HCT116 (cell line): ENCODE measurements around the gene GPC5.

ENCODE experiments used
- CEBPB ChIP-seq: IDR thresholded peaks from 2 replicates; pipeline ENCODE4 v1.6.1; 2012; ENCODE audit warnings: low read depth
- EZH2 ChIP-seq: fragments of 200-600 bp; sonication (generic); IDR thresholded peaks from 2 replicates; pipeline ENCODE4 v1.6.1; 2017; ENCODE audit warnings: antibody characterized with exemption, mixed run types
- EZH2phosphoT487 ChIP-seq: fragments of 200-600 bp; IDR thresholded peaks from 2 replicates; pipeline ENCODE4 v1.6.1; 2018; ENCODE audit warnings: antibody characterized with exemption, borderline replicate concordance
- MAX ChIP-seq: IDR thresholded peaks from 2 replicates; pipeline ENCODE4 v1.6.1; 2012
- POLR2A ChIP-seq: IDR thresholded peaks from 2 replicates; pipeline ENCODE4 v1.7.0; 2011; ENCODE audit warnings: borderline replicate concordance; ENCODE audit not compliant: insufficient read depth, insufficient read length; ENCODE audit errors: extremely low read depth
- POLR2AphosphoS5 ChIP-seq: IDR thresholded peaks from 2 replicates; pipeline ENCODE4 v1.6.1; 2011; ENCODE audit warnings: mild to moderate bottlenecking, low read depth, low read length, moderate library complexity
- SIN3A ChIP-seq: IDR thresholded peaks from 2 replicates; pipeline ENCODE4 v1.6.1; 2012; ENCODE audit warnings: low read depth
- SRF ChIP-seq: IDR thresholded peaks from 2 replicates; pipeline ENCODE4 v1.6.1; 2012; ENCODE audit warnings: low read depth
- TCF7L2 ChIP-seq: IDR thresholded peaks from 2 replicates; pipeline ENCODE4 v1.7.0; 2011; ENCODE audit warnings: borderline replicate concordance, inconsistent platforms; ENCODE audit not compliant: insufficient read depth, insufficient read length; ENCODE audit errors: extremely low read depth
- ZFX ChIP-seq: fragments of 450-650 bp; IDR thresholded peaks from 2 replicates; pipeline ENCODE4 v1.6.1; 2017
- ZNF274 ChIP-seq: fragments of 200-500 bp; sonication (Bioruptor generic); IDR thresholded peaks from 2 replicates; pipeline ENCODE4 v1.6.1; 2014; ENCODE audit warnings: mild to moderate bottlenecking, low read depth, low read length, inconsistent platforms
- TF ChIP-seq, protein P1 (sequence below): IDR thresholded peaks from 2 replicates; pipeline ENCODE4 v1.6.1; 2012
- TF ChIP-seq, protein P2 (sequence below), 3 experiments: fragments of 200-600 bp in 1 of 3; sonication (generic) in 1 of 3; IDR thresholded peaks in 2 of 3; conservative IDR thresholded peaks in 1 of 3; 2 replicates each; pipeline ENCODE4 v1.5.1; 2012 to 2017; ENCODE audit warnings: low read depth in 2 of 3, low read length in 2 of 3, antibody characterized with exemption in 1 of 3, borderline replicate concordance in 1 of 3, control low read depth in 1 of 3, mild to moderate bottlenecking in 1 of 3, mixed read lengths in 1 of 3, mixed run types in 1 of 3, moderate library complexity in 1 of 3; ENCODE audit not compliant: insufficient read depth in 1 of 3
- TF ChIP-seq, protein P3 (sequence below): IDR thresholded peaks from 2 replicates; pipeline ENCODE4 v1.6.1; 2011; ENCODE audit warnings: mild to moderate bottlenecking, low read length, moderate library complexity; ENCODE audit not compliant: insufficient replicate concordance; ENCODE audit errors: extremely low read depth

DNA sequence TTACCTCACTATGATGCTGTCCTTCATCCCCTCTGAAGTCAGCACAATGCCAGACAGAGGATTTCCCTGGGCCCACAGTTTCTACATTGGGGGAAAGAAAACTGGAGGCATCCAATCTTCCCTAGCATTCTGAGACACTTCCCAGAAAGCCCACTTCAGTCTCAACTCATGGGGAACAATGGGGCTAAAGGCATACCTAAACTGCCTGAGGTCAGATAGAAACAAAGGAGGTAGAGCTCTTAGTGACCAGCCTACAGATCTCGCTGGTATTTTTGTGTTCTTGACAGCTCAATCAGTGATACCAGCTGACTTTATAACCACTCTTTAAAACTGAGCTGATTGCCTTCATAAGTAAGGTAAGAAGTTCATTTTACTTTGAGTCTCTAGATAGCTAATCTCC lies 947.2 kb downstream of the GPC5 start:
- no peak for TF ChIP-seq ZFX
- TF ChIP-seq SIN3A, result no peak
- no peak for TF ChIP-seq POLR2A
- TF ChIP-seq, protein P1, sequence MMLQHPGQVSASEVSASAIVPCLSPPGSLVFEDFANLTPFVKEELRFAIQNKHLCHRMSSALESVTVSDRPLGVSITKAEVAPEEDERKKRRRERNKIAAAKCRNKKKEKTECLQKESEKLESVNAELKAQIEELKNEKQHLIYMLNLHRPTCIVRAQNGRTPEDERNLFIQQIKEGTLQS, result no peak
- TF ChIP-seq SRF, result no peak
- TF ChIP-seq, protein P2, sequence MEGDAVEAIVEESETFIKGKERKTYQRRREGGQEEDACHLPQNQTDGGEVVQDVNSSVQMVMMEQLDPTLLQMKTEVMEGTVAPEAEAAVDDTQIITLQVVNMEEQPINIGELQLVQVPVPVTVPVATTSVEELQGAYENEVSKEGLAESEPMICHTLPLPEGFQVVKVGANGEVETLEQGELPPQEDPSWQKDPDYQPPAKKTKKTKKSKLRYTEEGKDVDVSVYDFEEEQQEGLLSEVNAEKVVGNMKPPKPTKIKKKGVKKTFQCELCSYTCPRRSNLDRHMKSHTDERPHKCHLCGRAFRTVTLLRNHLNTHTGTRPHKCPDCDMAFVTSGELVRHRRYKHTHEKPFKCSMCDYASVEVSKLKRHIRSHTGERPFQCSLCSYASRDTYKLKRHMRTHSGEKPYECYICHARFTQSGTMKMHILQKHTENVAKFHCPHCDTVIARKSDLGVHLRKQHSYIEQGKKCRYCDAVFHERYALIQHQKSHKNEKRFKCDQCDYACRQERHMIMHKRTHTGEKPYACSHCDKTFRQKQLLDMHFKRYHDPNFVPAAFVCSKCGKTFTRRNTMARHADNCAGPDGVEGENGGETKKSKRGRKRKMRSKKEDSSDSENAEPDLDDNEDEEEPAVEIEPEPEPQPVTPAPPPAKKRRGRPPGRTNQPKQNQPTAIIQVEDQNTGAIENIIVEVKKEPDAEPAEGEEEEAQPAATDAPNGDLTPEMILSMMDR (IDR thresholded peaks at IDR 0.05 in 2 of 3, conservative IDR thresholded peaks at IDR 0.05 in 1 of 3; ENCODE audit: borderline replicate concordance in 1 of 3, insufficient read depth in 1 of 3, low read depth in 2 of 3, low read length in 2 of 3), result no peak
- TF ChIP-seq EZH2, result no peak
- no peak for TF ChIP-seq POLR2AphosphoS5
- no peak for TF ChIP-seq CEBPB
- no peak for TF ChIP-seq EZH2phosphoT487
- no peak for TF ChIP-seq MAX
- no peak for TF ChIP-seq ZNF274
- TF ChIP-seq, protein P3, sequence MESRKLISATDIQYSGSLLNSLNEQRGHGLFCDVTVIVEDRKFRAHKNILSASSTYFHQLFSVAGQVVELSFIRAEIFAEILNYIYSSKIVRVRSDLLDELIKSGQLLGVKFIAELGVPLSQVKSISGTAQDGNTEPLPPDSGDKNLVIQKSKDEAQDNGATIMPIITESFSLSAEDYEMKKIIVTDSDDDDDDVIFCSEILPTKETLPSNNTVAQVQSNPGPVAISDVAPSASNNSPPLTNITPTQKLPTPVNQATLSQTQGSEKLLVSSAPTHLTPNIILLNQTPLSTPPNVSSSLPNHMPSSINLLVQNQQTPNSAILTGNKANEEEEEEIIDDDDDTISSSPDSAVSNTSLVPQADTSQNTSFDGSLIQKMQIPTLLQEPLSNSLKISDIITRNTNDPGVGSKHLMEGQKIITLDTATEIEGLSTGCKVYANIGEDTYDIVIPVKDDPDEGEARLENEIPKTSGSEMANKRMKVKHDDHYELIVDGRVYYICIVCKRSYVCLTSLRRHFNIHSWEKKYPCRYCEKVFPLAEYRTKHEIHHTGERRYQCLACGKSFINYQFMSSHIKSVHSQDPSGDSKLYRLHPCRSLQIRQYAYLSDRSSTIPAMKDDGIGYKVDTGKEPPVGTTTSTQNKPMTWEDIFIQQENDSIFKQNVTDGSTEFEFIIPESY, result no peak
- no peak for TF ChIP-seq TCF7L2
